SH-SY5Y (cell line): ENCODE results near the gene CHGA.

Experiments
- GATA2 ChIP-seq: IDR thresholded peaks from 2 replicates; pipeline ENCODE4 v1.6.1; 2011; ENCODE audit warnings: mild to moderate bottlenecking, low read depth, low read length
- GATA3 ChIP-seq: IDR thresholded peaks from 2 replicates; pipeline ENCODE4 v1.6.1; 2011; ENCODE audit warnings: low read depth, mild to moderate bottlenecking, low read length, moderate library complexity

GRCh38 chr14:92984082-92984788 lies 61.3 kb downstream of the CHGA start:
- no peak for TF ChIP-seq GATA2
- no peak for TF ChIP-seq GATA3
